NCI-H2029 (cell line): Measurements from ENCODE around the gene GADD45A.
A peak's percentile ranks its signal among the peaks of the same experiment; 100 is the strongest.
"Not testable (repeated sequence)": the region's sequence is repeated elsewhere in the genome, so short reads cannot be mapped to it uniquely, and the experiment has no call there.

Source experiments
- DNase-seq: peaks from one replicate; lab custom pipeline; 2025; lab: John Stamatoyannopoulos, UW

GADD45A gene

GRCh38 chr1:67721650-67722291, 36.8 kb downstream of the GADD45A start:
- DNase-seq = no peak

- no peak for DNase-seq
Measured at GRCh38 chr1:67722292-67722944, 37.4 kb downstream of the GADD45A start.

GRCh38 chr1:67723126-67723525, 38.1 kb downstream of the GADD45A start:
- no peak for DNase-seq

- DNase-seq = no peak
Measured at GRCh38 chr1:67723620-67724019, 38.6 kb downstream of the GADD45A start.

- DNase-seq = peak; percentile 93
Measured at GRCh38 chr1:67724928-67725560, 40.0 kb downstream of the GADD45A start.

GRCh38 chr1:67726224-67726623, 41.2 kb downstream of the GADD45A start:
- DNase-seq = peak; percentile 39

- no peak for DNase-seq
Measured at GRCh38 chr1:67729872-67730271, 44.9 kb downstream of the GADD45A start.

- not testable (repeated sequence) for DNase-seq
Measured at GRCh38 chr1:67730312-67730711, 45.3 kb downstream of the GADD45A start.

- DNase-seq = no peak
Measured at GRCh38 chr1:67731322-67731721, 46.3 kb downstream of the GADD45A start.

- no peak for DNase-seq
Measured at GRCh38 chr1:67732750-67733151, 47.8 kb downstream of the GADD45A start.

- DNase-seq = no peak
Measured at GRCh38 chr1:67733681-67734322, 48.8 kb downstream of the GADD45A start.

- no peak for DNase-seq
Measured at GRCh38 chr1:67734323-67734690, 49.3 kb downstream of the GADD45A start.

- no peak for DNase-seq
Measured at GRCh38 chr1:67735206-67735605, 50.2 kb downstream of the GADD45A start.

- DNase-seq = peak; percentile 95
Measured at GRCh38 chr1:67735806-67736627, 51.0 kb downstream of the GADD45A start.

GRCh38 chr1:67736750-67737149, 51.7 kb downstream of the GADD45A start:
- no peak for DNase-seq

GRCh38 chr1:67737875-67738274, 52.9 kb downstream of the GADD45A start:
- DNase-seq = no peak
